ENCODE data around the gene CDH13.

DNA sequence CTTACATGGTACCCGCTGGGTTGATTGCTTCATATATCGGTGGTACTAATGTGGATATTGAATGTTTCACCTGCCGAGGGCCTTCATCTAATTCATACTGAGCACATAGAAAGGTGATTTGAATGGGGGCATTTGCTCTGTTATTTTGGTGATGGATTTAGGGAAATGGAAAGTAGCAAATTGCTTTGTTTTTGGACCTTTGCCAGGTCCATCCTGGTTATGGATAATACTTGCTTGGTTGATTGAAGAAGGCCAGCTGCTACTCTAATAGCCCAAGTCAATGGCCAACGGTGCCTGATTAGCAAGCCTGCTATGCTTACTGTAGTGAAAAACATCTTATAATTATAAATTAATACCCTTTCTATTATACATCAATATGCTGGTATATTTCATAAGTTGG is 253.6 kb downstream of the CDH13 start:
- TF ChIP-seq, protein P1, sequence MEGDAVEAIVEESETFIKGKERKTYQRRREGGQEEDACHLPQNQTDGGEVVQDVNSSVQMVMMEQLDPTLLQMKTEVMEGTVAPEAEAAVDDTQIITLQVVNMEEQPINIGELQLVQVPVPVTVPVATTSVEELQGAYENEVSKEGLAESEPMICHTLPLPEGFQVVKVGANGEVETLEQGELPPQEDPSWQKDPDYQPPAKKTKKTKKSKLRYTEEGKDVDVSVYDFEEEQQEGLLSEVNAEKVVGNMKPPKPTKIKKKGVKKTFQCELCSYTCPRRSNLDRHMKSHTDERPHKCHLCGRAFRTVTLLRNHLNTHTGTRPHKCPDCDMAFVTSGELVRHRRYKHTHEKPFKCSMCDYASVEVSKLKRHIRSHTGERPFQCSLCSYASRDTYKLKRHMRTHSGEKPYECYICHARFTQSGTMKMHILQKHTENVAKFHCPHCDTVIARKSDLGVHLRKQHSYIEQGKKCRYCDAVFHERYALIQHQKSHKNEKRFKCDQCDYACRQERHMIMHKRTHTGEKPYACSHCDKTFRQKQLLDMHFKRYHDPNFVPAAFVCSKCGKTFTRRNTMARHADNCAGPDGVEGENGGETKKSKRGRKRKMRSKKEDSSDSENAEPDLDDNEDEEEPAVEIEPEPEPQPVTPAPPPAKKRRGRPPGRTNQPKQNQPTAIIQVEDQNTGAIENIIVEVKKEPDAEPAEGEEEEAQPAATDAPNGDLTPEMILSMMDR (IDR thresholded peaks at IDR 0.05) = no peak
- TF ChIP-seq POLR2A (IDR thresholded peaks at IDR 0.05; ENCODE audit: low read depth) (no peak), POLR2AphosphoS5 (IDR thresholded peaks at IDR 0.05) (no peak), EP300 (IDR thresholded peaks at IDR 0.05) (no peak)

All from esophagus muscularis mucosa (tissue), 4 donors.